Mucosa of gallbladder (tissue), 1 donor: ENCODE data around the gene USH2A. TPM values are rescaled to one million over a fixed set of nuclear protein-coding genes. Genes with fewer than 3 reads are reported as not detected.
A peak's percentile ranks its signal among the peaks of the same experiment; 100 is the strongest.

Experiments
- DNase-seq: peaks from one replicate; pipeline ENCODE4 v3.0.0-alpha.2; 2020; ENCODE audit warnings: low spot score
- total RNA-seq: library from RNA; stranded (reverse); gene quantifications from one replicate; pipeline ENCODE4 v1.2.1, GENCODE V29; 2021
- donor health status: DM: no; HTN: no; CAD: no.

USH2A gene
- total RNA-seq, 1 donor from 2014 or later = 0.03 TPM

DNA sequence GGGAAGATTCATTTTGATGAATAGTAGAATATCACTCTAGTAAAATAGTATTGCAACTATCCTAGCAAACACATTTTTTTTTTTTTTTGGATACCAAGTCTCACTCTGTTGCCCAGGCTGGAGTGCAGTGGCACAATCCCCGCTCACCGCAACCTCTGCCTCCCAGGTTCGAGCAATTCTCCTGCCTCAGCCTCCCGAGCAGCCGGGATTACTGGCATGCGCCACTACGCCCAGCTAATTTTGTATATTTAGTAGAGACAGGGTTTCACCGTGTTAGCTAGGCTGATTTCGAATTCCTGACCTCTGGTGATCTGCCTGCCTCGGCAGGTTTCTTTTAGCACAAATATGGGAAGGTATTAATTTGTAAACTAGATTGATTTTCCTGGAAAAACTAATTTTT is 822.4 kb downstream of the USH2A start:
- DNase-seq = no peak

DNA sequence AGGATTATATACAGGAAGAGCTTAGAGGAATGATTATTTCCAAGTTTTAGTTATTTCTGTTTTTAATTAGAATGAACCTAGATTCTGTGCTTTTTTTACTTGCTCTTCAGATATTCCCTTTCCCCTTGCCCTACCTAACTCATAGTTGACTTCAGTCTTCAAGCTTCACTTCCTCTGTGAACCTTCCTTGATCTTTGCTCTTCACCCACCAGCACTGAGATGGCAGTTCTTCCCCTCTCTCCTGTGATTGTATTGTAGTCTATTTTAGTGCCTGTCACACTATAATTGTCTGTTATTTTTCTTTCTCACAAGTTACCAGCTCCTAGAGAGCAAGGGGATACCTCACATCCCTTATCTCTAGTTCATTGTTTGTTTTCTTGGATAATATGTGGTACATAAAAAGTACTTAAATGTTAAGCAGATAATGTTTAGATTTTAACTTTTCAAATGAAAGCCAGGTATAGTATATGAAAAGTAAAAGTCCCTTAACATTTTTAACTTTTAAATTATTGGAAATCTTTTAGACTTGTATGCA is 822.9 kb downstream of the USH2A start:
- no peak for DNase-seq

DNA sequence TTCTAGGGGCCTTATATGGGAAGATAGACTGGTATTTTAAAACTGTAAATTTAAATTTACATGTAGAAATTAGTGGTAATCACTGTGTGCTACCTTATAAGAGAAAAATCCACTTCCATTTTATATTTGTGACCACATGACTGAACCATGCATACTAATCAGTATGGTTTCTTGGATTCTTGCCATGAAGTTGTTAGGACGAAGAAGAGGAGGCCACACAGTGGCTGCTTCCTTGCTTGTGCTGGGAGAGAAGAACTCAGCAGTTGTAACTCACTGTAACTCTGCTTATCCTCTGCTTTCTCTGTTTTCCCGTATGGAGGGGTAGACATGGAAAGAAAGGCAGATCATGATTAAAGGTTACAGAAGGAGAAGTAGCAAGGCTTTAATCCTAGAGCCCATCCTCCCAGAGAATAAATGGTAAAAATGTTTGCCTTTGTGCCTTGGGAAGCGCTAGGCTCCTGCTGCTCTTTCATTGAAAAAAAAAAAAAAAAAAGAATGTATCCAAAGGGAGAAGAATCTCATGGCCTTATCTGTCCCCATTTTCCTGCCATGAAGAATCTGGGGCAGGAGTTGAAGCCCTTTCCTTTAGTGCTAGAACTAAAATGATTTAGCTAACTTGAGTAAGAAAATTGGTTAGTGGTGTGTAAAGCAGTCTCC is 823.7 kb downstream of the USH2A start:
- no peak for DNase-seq

DNA sequence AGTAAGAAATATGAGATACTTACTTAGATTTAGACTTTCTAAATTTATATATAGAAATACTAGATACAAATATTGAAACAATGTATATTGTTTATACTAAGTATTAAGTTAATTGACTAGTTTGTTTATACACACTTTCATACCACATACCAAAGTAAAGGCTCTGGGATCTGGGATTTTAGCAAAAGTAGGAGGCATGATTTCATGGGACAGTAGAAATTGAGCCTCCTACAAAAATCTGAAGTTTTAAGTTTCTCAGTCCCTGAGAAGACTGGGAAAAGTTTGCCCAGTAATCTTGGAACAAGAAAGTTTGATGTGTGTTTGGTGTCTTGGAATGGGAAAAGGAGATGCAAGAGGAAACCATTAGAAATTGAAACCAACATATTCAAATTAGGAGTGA is 825.3 kb downstream of the USH2A start:
- DNase-seq = no peak

DNA sequence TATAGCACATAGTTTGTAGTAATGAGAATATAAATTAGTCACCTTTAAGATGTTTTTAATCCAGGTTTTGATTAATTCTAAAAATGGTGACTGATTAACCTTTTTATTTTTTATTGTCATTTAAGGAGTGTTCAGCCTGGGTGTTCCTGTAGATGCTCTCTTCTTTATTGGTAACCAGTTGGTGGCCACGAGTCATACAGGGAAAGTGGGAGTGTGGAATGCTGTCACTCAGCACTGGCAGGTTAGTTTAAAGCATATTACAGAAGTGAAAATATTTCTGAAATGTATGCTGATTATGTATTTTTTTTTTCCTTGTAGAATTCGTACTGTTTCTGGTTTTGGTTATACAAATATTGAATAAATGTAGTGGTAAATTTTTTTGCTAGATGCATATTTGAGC is 828.0 kb downstream of the USH2A start:
- no peak for DNase-seq

DNA sequence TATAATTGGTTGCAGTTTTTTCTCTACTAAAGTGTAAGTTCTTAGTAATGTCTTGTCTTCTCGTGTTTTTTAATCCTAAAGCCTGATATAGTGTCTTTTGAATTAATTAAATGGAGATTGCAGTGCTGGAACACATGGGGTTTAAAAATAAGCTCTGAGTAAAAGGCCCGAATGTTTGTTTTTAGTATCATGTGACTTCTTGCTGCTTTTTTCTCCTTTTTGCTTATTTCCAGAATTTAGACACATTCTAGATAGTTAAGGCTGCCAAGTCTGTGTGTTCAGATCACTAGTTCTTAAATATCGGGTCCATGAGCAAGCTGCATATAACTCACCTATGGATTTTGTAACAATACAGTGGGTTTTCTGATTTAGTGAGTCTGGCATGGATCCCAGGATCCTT is 828.6 kb downstream of the USH2A start:
- no peak for DNase-seq

DNA sequence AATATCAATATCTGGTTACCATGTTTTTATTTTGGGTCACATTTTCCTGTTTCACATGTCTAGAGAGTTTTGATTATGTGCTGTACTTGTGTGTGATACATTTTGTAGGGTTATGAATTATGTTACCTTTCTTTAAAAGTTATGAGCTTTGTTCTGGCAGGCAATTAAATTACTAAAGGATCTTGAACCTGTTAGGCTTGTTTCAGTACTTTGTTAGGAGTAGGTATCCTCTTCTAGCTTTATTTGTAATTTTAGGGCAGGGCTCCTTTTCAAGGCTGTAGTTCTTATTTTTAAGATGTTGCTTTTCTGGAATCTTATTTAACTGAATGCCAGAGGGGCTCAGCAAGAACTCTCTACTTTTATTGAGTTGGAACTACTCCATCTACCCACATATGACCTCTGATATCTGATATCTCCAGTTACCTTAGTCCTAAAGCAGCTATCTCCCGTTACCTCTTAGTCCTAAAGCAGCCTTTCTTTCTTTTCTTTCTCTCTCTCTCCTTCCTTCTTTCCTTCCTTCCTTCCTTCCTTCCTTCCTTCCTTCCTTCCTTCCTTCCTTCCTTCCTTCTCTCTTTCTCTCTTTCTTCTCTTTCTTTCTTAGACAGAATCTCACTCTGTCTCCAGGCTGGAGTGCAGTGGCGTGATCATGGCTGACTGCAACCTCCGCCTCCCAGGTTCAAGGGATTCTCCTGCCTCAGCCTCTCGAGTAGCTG is 832.3 kb downstream of the USH2A start:
- no peak for DNase-seq

DNA sequence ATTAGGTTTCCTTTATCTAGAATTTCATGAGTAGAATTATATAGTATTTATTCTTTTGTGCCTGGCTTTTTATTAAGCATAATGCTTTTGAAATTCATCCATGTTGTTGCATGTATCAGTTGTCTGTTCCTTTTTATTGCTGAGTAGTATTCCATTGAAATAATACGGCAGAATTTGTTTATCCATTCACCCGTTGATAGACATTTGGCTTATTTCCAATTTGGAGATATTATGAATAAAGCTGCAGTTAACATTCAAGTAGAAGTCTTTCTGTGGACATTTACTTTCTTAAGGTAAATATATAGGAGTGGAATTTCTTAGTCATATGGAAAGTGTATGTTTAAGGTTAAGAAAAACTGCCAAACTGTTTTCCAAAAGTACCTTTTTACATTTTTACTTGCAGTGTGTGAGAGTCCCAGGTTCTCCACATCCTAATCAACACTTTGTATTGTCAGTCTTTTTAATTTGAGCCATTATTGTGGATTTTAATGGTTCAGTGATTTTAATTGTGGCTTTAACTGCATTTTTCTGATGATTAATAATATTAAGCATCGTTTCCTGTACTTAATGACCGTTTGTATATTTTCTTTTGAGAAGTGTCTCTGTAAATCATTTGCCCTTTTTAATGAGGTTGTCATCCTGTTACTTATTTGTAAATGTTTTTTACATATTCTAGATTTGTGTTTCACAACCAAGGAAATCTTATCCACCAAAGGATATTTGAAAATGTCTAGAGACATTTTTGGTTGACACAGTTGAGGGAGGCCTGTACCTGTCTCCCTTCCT is 833.4 kb downstream of the USH2A start:
- DNase-seq = no peak

DNA sequence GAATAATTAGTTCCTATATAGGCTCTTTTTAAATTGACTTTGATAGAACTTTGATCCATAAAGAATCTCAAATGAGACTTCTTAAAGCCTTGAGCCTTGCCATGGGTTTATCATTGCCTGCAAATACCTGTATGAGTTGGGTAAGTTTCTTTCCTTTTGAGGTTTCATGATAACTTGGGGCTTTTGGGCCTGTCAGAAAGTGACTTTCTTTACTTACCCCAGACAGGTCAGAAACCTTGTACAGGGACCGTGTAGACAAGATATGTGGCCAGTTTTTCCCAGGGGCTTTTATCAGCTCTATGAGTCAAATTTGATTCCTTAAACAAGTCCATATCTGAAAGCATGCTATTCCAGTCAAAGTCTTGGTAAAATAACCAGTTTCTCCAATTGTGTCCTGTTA is 838.9 kb downstream of the USH2A start:
- DNase-seq = no peak

DNA sequence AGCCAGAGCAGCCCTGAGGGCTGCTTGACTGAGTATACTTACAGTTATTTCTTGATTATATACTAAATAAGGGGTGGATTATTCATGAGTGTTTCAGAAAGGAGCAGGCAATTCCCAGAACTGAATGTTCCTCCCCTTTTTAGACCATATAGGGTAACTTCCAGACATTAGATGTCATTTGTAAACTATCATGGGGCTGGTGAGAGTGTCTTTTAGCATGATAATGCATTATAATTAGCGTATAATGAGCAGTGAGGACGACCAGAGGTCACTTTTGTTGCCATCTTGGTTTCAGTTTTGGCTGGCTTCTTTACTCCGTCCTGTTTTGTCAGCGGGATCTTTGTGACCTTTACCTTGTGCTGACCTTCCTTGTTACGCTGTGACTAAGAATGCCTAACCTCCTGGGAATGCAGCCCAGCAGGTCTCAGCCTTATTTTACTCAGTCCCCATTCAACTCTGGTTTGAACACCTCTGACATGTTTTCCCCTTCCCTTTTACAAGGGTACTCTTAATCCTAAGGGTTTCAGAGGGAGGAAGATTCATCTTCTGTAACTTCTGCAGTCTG is 840.0 kb downstream of the USH2A start:
- peak; percentile 72 for DNase-seq

DNA sequence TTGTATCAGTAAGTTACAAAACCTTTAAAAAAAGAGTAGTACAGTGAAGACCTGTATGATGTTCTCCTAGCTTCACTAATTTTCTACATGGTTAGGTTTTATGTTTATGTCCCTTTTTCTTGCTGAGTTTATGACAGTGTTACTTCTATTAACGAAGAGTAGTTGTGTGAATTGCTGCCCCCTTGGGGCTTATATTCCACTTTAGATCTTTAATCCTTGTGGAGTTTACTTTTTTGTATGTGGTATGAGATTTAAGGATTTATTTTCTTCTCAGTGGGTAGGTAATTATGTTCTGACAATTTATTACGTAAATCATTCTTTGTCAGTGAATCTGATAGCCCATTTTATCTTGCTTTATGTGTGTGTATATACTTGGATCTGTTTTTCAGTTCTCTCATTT is 841.4 kb downstream of the USH2A start:
- DNase-seq = no peak
